Measurements from ENCODE around the gene CDH12.
"Not testable (repeated sequence)": the region's sequence is repeated elsewhere in the genome, so short reads cannot be mapped to it uniquely, and the experiment has no call there.

The CDH12 gene

GRCh38 chr5:22662391-22662790 is 190.8 kb downstream of the CDH12 start:
- in situ Hi-C loops (cut with MboI; ENCODE audit: low sequenced_read_pairs) = no loop called here

DNA sequence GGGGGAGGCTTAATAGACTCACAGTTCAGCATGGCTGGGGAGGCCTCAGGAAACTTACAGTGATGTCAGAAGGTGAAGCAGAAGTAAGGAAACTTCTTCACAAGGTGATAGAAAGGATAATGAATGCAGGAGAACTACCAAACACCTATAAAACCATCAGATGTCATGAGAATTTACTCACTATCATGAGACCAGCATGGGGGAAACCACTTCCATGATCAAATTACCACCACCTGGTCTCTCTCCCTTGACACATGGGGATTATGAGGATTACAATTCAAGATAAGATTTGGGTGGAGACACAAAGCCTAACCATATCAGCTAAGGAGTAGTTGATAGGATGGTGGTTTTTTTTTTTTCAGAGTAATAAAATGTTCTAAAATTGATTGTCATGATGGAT is 201.8 kb downstream of the CDH12 start:
- in situ Hi-C loops (cut with MboI; ENCODE audit: low sequenced_read_pairs) = no loop called here

- in situ Hi-C loops (cut with MboI; ENCODE audit: low sequenced_read_pairs) = no loop called here
These were observed 202.6 kb downstream of the CDH12 start for GRCh38 chr5:22650511-22650910.

- in situ Hi-C loops (cut with MboI; ENCODE audit: low sequenced_read_pairs) = no loop called here
These were observed 204.1 kb downstream of the CDH12 start for GRCh38 chr5:22649074-22649473.

- in situ Hi-C loops (cut with MboI; ENCODE audit: low sequenced_read_pairs) = no loop called here
These were observed 208.3 kb downstream of the CDH12 start for GRCh38 chr5:22644859-22645258.

DNA sequence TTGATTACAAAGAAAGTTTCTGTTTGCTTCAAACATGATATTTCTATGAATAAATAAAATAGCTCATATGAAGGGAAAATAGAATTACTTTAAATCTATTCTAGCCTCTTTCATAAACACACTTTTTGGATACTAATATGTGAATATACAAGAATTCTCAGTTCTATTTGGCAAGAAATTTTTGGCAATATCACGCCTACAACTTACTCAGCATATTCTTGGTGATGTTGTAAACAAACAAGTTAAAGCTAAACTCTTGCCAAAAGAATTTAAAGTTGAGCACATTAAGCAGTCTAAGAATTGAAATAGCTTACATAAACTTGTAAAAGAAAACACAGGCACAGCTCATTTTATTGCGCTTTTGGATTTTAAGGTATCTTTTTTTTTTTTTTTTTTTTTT is 209.8 kb downstream of the CDH12 start:
- in situ Hi-C loops (cut with MboI; ENCODE audit: low sequenced_read_pairs) = no loop called here

DNA sequence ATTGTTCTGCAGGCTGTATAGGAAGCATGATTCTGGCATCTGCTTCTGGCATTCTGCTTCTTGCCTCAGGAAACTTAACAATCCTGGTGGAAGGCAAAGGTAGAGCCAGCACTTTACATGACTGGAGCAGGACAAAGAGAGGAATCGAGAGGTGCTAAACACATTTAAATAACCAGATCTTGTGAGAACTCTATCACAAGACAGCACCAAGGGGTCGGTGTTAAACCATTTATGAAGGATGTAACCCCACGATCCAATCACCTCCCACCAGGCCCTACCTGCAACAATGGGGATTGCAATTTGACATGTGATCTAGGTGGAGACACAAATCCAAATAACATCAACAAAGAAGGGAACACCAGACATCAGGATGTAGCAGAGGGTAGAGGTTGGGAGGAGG is 221.5 kb downstream of the CDH12 start:
- in situ Hi-C loops (cut with MboI; ENCODE audit: low sequenced_read_pairs) = no loop called here

DNA sequence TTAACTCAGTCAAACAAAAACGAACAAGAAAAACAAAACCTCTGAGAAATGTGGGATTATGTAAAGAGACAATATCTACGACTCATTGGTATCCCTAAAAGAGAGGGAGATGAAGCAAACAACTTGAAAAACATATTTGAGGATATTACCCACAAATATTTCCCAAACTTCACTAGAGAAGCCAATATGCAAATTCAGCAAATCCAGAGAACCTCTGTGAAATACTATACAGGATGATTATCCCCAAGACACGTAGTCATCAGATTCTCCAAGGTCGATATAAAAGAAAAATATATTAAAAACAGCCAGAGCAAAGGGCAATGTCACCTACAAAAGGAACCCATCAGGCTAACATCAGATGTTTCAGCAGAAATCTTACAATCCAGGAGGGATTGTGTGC is 226.1 kb downstream of the CDH12 start:
- in situ Hi-C loops (cut with MboI; ENCODE audit: low sequenced_read_pairs) = no loop called here

GRCh38 chr5:22625451-22625850 is 227.7 kb downstream of the CDH12 start:
- in situ Hi-C loops (cut with MboI; ENCODE audit: low sequenced_read_pairs) = no loop called here

DNA sequence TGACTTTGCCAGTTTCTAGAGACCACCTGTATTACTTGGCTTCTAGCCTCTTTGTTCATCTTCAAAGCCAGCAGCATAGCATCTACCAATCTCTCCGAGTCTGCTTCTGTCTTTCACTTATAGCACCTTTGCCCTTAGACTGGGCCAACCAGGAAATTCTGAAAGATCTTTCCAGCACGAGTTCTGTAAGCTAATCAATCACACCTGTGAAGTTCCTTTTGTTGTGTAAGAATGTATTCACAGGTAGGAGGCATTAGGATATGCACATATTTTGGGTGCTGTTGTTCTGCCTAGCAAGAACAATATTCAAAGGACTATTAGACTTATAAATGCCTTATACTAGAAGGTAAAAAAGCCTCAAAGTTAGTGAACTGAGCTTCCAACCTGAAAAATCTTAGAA is 232.1 kb downstream of the CDH12 start:
- in situ Hi-C loops (cut with MboI; ENCODE audit: low sequenced_read_pairs) = no loop called here

- in situ Hi-C loops (cut with MboI; ENCODE audit: low sequenced_read_pairs) = no loop called here
These were observed 237.2 kb downstream of the CDH12 start for GRCh38 chr5:22615964-22616363.

- in situ Hi-C loops (cut with MboI; ENCODE audit: low sequenced_read_pairs) = no loop called here
These were observed 238.6 kb downstream of the CDH12 start for GRCh38 chr5:22614486-22615094.

GRCh38 chr5:22612928-22613327 is 240.2 kb downstream of the CDH12 start:
- in situ Hi-C loops (cut with MboI; ENCODE audit: low sequenced_read_pairs) = no loop called here

DNA sequence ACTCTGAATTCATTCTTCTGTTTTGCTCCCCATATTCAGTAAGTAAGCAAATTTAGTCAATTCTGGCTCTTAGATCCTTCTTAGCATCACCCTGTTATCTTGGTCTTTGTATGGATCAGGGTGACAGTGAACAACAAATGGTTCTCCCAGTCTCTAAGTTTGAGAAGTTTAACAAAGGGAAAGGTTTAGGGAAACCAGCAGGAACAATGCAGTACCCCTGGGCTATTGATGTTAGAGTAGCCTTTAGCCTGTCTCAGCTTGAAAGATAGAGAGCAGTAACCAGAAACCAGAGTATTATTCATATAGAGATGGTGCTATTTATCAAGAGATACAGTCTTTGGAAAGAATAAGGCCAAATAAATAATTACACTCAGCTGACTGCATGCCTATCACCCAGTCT is 241.8 kb downstream of the CDH12 start:
- in situ Hi-C loops (cut with MboI; ENCODE audit: low sequenced_read_pairs) = no loop called here

GRCh38 chr5:22607498-22607897 is 245.6 kb downstream of the CDH12 start:
- in situ Hi-C loops (cut with MboI; ENCODE audit: low sequenced_read_pairs) = not testable (repeated sequence)

DNA sequence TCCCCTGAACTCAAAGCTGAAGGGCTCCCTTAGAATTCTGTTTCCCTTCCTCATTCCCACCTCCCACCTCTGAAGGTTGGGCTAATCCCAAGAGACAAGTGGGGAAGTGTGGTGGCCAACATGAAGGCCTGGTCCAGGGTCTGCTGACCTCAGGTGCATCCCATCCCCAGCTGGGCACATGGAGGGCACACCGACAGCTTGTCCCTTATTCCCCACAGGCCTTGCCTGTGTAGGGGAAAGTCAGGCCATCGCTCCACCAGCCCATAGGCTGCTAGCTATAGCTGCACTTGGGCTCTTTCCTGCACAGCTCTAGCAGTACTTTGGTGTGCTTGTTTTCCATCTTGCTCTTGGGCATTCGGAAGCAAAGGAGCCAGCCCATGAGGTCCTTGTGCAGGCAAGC is 247.7 kb downstream of the CDH12 start:
- in situ Hi-C loops (cut with MboI; ENCODE audit: low sequenced_read_pairs) = no loop called here

- in situ Hi-C loops (cut with MboI; ENCODE audit: low sequenced_read_pairs) = no loop called here
These were observed 248.4 kb downstream of the CDH12 start for GRCh38 chr5:22604711-22605110.

DNA sequence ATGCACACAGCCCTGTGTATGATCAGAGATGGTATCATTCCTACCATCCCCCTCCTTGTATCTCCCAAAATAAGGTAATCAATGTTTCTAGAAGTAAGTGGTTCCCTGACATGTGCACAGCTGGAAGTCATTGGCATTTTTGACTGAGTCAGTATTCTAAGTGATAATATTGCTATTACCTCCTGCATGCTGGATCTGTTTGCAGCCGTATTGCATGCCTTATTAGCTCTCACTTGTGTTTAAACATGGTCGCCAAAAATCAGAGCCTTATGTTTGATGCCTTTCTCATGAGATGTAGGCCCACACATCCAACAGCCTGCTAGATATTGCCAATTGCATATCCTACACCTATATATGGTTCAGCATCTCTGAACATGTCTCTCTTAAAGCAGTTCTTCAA is 254.3 kb downstream of the CDH12 start:
- in situ Hi-C loops (cut with MboI; ENCODE audit: low sequenced_read_pairs) = no loop called here

DNA sequence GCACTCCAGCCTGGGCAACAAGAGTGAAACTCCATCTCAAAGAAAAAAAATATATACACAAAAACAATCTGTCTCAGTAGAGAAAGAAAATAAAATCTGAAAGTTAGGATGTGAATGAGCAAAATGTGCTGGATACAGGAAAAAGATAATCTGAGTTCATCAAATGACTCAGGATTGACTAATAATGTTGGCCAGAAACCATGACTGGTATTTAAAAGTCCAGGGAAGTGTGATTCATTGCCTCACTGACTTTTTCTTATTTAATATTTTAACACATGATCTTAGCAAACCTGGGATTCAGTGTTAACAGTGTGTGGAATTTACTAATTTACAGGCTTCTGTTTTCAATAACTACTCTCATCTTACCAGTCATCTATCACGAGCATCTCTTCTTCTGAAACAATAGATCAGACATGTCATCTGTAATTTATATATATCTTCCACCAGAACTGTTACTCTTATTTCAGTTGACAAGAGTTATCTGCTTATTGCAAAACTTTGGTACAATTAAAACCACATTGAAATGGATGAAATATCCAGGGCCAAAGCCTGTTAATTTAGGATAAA is 256.7 kb downstream of the CDH12 start:
- in situ Hi-C loops (cut with MboI; ENCODE audit: low sequenced_read_pairs) = no loop called here

DNA sequence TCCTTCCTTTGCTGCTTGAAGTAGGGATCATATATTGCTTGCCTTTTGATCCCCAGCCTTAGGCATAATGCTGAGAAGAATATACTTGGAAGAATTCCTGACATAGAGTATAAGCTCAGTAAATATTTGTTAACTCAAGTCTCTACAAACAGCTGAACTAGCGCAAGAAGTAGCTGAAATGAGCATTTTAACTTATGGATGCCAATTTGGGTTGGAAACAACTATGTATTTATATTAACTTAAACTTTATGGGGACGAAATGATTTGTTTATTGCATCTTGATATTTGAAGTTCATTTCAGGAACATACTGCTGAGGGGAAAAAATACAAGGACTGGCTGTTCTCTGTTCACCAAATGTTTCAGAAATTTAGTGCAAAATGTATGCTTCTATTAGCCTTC is 258.7 kb downstream of the CDH12 start:
- in situ Hi-C loops (cut with MboI; ENCODE audit: low sequenced_read_pairs) = no loop called here

GRCh38 chr5:22593592-22593991 is 259.6 kb downstream of the CDH12 start:
- in situ Hi-C loops (cut with MboI; ENCODE audit: low sequenced_read_pairs) = no loop called here

- in situ Hi-C loops (cut with MboI; ENCODE audit: low sequenced_read_pairs) = no loop called here
These were observed 261.7 kb downstream of the CDH12 start for GRCh38 chr5:22591461-22591860.

GRCh38 chr5:22590677-22591268 is 262.4 kb downstream of the CDH12 start:
- in situ Hi-C loops (cut with MboI; ENCODE audit: low sequenced_read_pairs) = no loop called here

Measured in HL-60/S4 treated with retinoic acid at 250 ng/mL for 4 days and 3 days (cell line).